Activated T-cell treated with anti-CD3 and anti-CD28 coated beads for 24 hours (primary cell): Measurements from ENCODE around the gene PGM5.
"Not testable (repeated sequence)": the region's sequence is repeated elsewhere in the genome, so short reads cannot be mapped to it uniquely, and the experiment has no call there.

Experiments
- DNase-seq: peaks from one replicate; pipeline ENCODE4 v3.0.0-alpha.2; 2020; ENCODE audit warnings: low read depth

PGM5 gene

DNA sequence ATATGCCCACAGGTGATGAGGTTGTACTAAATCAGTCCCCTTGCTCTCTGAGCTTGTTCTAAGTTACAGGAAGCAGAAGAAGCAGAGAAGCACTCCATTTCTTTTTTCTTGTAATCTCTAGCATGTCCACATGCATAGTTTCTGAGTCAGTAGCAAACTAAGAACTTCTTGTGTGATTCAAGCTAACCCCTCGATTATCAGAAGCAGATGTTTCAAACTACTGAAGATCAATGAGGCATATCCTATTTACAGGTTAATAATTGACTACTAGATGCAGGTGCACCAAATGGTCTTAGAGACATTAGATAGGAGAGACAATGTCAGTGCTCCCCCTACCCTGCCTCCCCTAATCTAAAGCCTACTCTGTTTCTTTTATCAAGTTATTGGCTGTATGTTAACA is 21.3 kb downstream of the PGM5 start:
- not testable (repeated sequence) for DNase-seq

DNA sequence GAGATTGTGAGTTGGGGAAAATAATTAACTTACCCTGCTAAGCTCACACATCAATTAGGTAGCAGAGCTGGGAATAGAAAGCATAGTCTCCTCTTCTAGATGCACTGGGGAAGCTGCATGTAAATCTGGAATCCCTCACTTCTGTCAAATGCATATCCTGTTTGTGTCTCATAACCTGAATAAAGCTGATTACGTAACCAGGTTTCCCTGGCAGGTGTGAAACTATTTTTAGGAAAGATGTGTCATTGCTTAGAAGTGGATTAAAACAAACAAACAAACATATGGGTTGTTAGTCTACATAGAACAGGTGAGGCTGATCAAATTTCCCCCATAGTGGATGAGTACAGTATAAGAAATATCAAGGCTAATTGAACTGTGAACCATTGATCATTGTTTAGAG is 27.5 kb downstream of the PGM5 start:
- not testable (repeated sequence) for DNase-seq

DNA sequence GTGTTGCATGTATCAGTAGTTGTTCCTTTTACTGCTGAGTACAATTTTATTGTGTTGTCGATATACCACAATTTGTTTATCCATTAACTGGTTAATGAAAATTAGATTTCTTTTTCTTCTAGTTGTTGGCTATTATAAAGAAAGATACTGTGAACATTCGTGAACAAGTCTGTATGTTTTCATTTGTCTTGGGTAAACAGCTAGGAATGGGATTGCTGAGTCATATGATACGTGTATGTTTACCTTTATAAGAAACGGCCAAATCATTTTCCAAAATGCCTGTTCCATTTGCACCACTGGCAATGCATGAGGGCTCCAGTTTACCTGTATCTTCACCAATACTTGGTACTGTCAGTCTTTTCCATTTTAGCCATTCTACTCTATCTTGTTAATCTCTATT is 33.1 kb downstream of the PGM5 start:
- not testable (repeated sequence) for DNase-seq

DNA sequence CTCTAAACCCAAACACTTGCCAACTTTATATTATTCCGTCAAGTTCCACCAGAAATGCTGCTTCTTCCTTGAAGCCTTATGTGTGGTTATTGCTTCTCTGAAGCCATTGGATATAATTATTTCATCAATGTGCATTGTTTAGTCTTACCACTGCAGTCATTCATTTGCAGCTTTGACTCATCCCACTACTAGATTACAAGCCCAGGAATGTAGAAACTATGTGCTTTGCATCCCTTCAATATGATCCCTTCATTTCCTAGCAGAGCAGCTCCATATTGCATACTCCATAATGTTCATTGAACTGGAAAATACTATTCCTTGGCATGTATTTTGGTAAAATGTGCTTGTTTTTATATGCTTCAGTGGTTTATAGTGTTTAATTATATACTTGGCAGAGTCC is 34.3 kb downstream of the PGM5 start:
- not testable (repeated sequence) for DNase-seq

DNA sequence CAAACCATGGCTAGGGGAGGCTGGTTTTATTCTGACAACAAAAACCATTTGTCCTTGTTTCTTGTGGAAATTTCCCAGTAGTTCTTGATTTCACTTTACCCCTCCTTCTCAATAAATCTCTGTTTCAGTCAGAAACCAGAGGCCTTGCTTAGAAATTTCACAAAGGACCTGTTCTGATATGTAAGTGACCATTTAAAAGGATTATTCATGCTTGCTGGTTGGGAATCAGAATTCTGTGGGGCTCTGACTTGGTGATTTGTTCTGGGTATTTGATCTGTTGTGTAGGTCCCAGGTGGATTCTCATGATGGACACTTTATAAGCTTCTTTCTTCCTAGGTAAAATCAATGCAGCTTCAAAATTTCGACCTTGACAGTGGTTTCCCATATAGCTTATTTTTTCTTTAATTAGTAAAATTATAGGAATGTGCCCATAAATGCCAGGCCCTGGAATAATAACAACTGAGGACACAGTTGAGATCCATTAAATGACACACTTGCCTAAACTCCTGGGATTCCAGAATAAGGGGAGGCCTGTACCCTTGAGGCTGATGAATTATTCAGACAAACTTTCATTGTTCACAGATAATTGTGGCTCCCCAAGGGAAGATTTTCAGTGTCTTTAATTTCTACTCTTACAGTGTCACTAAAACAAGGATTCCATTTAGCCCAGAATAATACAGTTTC is 40.1 kb downstream of the PGM5 start:
- DNase-seq: not testable (repeated sequence)

DNA sequence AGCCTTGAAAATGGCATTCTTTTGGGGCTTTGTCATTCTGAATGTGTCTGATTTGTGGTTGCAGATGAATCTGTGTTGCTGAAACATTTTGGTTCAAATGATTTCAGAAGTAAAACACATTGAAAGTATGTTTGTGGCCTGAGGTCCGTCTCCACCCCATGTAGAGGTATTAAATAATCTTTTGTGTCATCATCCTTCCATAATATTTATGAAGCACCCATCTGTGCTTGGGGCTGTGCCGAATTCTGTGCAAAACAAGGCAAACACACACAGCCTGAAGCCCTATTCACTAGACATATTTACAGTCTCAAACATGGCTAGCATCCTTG is 40.6 kb downstream of the PGM5 start:
- not testable (repeated sequence) for DNase-seq

DNA sequence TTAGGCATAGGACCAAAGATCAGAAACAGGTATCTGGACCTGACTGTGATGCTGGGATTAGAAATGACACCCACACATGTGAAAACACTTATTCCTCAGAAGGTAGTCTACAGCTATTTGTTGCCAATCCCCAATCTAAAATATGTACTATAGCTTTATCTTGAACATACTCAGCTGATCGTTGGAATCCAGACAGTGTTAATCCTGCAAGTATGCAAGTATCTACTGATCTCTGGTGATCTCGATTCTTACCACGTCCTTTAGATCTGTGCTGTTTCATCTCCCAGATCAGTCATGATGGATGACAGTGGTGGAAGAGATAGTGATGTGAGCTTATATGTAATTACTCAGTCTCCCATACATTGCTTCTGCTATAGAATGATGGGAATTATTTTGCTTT is 41.4 kb downstream of the PGM5 start:
- not testable (repeated sequence) for DNase-seq

DNA sequence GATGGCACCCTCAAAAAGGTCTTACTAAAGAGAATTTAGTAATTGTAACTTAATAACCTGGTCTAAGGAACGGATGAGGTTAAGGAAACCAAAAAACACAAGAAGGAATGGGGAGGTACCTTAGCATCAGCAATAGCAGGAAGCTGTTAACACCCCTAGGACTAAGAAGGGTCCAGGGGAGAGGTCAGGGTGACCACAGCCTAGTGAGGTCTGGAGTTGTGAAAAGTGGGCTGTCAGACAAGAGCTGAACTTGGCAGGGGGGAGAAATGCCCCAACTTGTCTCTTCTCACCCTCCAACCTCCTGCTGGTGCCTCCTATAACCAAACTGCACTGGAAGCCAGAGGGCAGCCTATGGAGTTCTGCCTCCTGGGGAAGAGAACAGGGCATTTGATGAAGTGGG is 41.9 kb downstream of the PGM5 start:
- not testable (repeated sequence) for DNase-seq

DNA sequence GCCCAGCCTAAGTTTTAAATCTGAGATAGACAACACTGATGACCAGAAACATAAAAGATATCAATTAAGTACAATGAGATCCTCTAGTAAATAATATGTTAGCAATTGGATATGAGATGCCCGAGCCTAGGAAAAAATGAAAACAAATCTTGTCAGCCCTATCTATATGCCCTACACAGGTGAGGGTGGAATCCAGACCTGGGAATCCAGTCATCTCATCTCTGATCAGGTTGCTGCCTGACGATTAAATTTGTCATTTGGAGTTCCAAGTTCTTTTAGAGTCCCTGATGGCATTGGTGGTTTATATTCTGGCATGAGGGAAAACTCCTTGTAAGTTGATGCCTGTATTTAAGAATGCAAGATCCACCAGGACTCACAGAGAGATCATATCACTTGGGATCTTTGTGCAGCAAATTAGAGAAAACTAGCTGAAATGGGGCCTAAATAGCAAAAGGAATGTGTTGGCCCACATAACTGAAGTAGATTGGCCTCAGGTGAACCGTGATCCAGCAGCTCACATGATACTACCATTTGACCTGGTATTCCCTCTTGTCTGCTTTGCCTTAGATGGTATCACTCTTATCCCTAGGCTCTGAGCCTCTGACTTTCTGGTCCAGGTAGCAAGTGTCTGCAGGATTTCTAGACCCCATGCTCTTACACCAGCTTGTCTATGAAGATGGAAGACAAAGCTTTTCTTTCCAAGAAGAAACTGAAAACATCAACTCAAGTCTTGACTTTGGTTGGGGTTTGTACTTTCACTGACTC is 48.2 kb downstream of the PGM5 start:
- not testable (repeated sequence) for DNase-seq

DNA sequence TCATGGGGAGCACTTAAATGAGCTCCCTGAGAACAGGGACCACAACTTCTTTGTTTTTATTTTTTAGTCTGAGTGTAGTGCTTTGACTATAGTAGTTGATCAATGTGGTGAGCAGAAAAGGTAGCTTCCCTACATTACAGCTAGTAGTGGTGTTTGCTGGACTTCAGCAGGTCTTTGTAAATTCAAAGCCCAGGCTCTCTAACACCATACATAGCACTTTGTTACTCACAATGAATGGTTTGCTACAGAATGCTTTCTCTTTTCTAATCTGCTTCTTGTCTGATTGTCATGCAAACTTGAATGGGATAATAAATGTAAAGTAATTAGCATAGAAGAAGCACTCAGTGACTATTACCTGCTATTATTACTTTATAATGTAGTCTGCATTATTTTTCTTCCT is 55.5 kb downstream of the PGM5 start:
- DNase-seq: not testable (repeated sequence)

DNA sequence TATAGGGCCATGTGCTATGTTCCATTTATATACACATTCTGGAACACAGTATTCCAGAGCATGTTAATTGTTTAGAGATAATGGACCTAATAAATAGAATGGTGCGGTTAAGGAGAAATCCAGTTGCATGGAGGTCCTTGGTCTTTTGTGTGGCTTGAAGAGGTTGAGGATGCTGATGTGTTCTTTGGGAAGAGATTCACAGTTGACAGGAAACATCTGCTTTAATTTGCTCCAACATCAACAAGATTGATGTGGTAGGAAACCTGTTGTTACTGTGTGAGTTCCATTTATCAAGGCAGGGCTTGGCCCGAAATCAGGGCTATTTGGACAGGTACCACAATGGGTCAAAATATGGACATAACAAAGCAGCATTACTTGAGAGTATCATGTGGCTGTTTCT is 56.3 kb downstream of the PGM5 start:
- DNase-seq: not testable (repeated sequence)

DNA sequence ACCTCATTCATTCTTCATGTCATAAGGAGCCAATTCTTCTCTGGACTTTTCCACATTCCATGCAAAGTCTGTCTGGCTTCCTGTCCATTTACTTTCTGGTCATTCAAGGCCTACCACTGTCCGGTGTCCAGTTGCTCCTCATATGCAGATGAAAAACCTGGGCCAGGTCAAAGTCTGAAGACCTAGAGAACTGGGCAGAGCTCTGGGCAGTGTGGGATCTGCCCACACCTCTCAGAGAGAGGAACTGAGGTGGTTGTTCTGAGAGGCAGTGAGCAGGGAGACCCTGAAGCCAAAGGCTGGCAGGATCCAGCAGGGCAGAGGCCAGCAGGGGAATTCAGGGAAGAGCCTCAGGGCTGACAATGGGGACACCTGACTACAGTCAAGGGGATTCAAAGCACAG is 58.7 kb downstream of the PGM5 start:
- DNase-seq: not testable (repeated sequence)

DNA sequence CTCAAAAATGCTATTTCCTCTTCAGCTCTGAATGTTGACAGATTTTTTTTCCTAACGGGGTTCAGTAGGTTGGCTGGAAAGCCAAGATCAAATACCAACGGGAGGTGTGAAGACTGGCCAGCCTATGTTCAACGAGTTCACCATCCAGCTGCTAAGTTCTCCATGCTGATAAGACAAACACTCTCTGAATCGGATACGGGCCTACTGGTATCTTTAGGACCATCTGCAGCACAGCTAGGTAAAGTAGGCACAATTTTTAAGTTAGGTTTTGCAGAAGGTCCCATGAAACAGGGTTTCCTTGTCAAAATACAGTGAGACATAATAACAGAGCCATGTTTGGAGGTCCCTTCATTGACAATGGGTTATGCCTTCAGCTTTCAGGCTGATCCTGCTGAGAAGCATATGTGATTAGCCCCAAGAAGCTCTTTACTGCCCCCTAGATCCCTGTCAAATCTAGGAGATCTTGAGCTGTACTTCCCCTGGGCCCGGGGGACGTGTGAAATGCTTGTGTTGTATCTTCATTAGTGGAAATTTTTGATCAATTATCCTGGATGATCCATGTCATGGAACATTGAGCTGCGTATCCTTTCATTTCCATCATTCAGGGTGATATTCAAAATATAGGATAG is 60.6 kb downstream of the PGM5 start:
- DNase-seq: no peak

DNA sequence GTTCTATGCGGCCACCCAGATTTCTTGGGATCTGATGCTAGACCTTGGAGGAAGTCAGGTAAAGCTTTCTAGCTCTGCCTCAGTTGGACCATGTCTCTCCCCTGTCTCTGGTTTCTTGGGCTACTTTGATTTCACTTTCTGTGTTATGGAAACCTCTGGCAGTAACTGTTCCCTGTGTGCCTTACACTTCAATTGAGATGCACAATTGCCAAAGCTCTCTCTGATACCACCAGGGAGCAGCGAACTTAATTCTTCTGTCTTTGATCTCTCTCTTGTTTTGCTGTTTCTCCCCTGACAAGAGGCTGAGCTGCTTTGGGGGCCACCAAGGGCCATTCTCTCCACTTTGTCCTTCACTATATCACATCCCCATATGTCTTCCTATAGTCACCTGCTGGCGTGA is 61.4 kb downstream of the PGM5 start:
- no peak for DNase-seq

DNA sequence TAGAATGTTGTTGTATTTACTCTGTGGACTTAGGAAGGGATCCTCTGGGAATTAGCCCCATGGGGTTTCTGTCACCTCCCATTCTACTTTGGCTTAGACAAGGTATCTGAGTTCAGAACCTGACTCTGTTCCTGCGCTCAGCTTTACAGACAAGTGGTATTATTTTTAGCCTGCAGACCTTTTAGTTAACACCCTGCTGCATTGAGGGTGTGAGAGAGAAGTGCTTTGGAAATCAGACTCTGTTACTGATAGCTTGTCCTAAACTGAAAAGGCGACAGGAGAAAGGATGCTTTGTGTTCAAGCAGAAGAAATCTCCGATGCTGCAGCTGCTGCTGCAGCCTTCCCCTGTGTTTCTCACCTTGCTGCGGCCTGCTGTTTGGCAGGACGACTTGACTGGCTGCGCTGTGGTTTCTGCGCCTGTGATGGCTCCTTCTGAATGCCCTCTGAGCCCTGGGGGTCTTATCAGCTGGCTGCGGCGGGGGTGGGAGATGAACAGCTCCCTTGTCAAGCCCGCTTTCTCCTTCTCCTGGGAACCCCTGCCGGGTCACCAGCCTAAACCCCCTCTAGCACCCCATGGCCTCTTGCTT is 61.9 kb downstream of the PGM5 start:
- no peak for DNase-seq

DNA sequence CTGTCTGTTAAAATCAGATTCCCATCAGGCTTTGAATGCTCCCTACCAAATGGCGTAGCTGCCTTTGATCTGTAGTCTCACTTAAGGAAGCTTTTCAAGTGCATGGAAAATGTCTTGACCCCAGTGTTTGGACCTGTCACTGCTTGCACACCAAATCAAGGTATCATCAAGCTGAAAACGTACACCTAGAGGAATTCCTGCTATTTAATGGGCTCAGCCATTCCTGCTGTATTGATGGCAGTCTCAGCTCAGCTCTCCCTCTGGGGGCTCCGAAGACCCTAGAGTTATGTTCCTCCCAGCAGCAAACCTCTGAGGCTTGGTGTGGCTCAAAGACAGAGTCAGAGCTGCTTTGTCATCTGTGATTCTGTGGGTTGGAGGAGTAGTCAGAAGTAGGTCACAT is 63.5 kb downstream of the PGM5 start:
- DNase-seq: no peak

DNA sequence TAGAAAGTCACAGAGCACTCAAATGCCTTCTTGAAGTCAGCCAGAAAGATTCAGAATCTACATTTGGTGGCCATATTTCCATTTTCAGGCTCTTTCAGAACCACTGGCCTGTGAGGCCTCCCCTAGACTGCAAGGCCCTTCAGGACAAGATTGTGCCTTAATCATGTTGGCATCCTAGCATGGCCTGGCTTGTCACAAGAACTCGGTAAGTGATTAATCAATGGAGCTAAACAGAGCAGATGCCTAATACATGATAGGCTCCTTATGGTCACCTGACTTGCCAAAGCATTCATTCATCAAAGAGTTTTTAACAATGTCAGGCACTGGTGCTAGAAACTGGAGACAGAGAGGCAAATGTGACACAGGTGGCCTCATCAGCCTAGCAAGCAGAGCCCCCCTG is 70.3 kb downstream of the PGM5 start:
- no peak for DNase-seq

DNA sequence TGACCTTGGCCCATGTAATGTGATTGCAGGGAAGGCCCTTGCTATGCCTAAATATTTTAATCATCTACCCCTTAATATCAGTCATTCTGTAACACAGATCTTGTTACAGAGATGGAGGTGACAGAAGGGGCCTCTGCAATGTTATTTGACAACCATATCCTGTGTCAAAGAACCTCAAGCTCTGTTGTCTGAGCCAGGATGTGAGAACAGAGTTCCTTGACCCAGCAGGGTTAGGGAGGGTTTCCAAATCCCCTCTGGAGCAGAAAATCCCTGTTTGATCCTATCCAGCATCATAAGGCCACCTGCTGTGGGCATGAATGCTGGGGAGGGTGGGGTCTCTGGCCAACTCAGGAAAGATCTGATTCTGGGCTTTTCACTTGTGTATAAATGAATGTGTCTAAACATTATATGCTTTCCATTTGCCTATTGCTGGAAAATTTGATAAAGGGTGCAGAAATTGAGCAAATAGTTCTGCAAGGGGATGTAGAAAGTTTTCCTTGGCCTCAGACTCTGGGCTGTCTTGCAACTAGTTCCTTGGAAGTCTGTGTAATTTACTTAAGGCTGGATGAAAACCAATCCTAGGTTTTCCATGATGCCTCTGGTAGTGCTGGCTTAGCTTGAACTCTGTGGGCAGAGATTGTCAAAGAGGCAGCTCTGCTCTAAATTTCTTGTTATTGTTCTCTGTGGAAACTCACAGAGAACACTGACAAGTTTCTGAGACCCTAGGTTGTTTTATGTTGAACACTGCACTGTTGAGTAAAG is 71.0 kb downstream of the PGM5 start:
- no peak for DNase-seq

DNA sequence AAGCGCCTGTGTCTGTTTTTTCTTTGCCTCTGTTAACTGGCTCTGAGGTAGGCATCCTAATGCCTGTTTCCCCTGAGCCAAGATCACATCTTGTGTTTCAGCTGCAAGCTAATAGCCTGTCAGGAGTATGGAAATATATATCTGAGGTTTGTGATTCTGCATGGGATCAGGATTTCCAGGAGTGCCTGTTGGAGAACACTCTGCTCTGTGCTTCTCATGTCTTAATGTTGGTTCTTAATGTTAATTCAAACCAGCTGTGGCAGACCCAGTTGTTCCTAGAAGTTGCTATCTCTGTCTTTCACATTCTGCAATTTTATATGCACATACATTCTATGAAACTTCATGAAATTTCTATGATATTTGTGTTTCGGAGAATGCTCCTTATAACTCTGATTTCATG is 72.1 kb downstream of the PGM5 start:
- DNase-seq: no peak

DNA sequence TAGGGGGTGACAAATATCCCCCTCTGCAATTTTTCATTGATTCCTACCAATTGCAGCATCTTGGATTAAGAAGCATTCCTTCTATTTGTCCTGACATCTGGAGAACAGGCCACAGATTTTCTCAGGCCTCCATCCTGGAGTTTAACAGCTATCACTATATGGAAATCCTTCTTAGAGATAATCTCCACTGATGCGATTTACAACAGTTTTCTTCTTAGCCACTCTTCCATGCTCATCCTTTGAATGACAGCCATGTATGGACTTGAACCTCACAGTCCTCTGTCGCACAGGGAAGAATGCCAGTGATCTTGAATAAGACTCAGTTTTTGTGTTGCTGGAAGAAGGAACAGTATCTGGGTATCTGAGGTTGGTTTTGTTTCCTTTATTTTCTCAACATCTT is 73.2 kb downstream of the PGM5 start:
- DNase-seq: no peak

DNA sequence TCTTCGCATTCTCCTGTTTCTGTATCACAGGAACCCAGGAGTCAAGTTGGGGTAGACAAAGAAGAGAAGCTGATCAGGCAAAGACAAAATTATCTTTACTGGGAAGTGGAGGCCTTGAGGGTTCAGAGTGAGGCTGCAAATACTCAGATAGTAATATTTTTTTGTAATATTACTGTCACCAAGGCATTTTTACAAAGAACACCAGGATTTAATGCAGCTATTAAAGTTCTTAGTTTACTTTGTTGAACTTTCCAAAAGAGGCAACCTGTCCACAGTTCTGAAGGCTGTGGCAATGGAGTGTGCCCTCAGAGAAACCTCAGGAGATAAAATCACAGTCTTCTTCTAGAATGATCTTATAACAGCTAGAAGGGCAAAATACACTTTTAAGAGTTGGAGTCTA is 74.9 kb downstream of the PGM5 start:
- no peak for DNase-seq

DNA sequence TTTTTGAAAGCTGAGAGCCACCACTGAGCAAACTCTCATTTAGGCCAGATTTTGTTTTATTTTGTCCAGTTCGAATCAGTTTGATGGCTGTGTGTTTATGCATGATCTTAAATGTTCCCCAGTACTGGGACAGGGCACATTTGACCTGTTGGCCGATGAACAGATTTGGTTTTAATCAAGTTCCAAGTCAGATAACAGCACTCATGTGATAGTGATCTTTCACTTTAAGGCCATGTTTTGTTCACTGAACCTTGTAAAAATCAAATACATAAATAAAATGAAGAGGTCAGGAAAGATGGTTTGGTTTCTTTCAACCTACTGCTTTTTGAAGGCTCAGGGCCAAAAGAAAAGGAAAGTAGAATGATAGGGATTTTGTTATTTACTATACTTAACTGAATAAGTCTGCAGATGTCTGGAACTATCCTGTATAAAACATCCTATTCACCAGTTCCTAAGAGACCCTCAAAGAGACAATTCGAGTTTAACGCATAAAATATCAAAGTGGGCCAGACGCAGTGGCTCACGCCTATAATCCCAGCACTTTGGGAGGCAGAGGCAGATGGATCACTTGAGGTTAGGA is 77.2 kb downstream of the PGM5 start:
- no peak for DNase-seq
